Muscle layer of colon (tissue), 2 donors: ENCODE measurements around the gene ALLC.

Experiments used
- H3K27ac ChIP-seq: one replicate; pipeline ENCODE4 v1.7.0; 2013; ENCODE audit warnings: low read depth, mild to moderate bottlenecking, low read length, moderate library complexity
- H3K27me3 ChIP-seq, 2 donors: one replicate each; pipeline ENCODE4 v1.7.0; 2013; ENCODE audit warnings: low read length in 2 of 2, mild to moderate bottlenecking in 2 of 2; ENCODE audit not compliant: insufficient read depth in 2 of 2, control insufficient read depth in 1 of 2
- H3K36me3 ChIP-seq: one replicate; pipeline ENCODE4 v1.7.0; 2013; ENCODE audit warnings: mild to moderate bottlenecking, low read length; ENCODE audit not compliant: insufficient read depth
- H3K4me1 ChIP-seq: one replicate; pipeline ENCODE4 v1.7.0; 2013; ENCODE audit warnings: mild to moderate bottlenecking, low read length; ENCODE audit not compliant: insufficient read depth
- H3K4me3 ChIP-seq, 2 donors: one replicate each; pipeline ENCODE4 v1.7.0; 2013; ENCODE audit warnings: low read length in 2 of 2, low read depth in 1 of 2, mild to moderate bottlenecking in 1 of 2, moderate library complexity in 1 of 2
- H3K9ac ChIP-seq: one replicate; pipeline ENCODE4 v1.7.0; 2013; ENCODE audit warnings: low read length
- H3K9me3 ChIP-seq: one replicate; pipeline ENCODE4 v1.7.0; 2013; ENCODE audit warnings: mild to moderate bottlenecking, low read length
- donor health status: abdominal sarcoma.
- donor health status: Adenocarcinoma of cecum.

The ALLC gene

GRCh38 chr2:3662239-3662638 is 4.2 kb downstream of the ALLC start:
- Histone ChIP-seq H3K27ac (no peak overlapping the region), H3K27me3 (no peaks in the 10 kb centered on the region), H3K36me3 (no peaks in the 10 kb centered on the region), H3K4me3 (no peak overlapping the region), H3K9ac (no peak overlapping the region), H3K4me1 (no peaks in the 10 kb centered on the region), H3K9me3 (no peaks in the 10 kb centered on the region)

DNA sequence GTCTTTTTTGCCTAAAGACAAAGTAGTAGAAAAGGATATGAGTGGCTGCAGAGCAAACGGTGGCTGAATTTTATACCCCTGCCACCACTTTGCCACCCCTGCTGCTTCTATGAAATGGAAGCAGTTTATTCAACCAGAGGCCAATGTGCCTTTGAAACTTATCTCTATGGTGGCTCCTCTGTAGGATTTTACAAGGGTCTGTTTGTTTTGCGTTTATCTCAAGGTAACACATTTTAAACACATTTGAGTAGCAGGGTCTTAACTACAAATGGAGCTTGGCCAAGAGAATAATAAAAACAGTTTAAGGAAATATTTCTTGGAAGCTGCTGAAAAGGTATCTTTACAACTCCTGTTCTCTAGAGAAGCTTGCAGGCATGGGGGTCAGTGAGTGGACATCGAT is 6.1 kb downstream of the ALLC start:
- no peaks in the 10 kb centered on the region for H3K9me3 ChIP-seq
- no peaks in the 10 kb centered on the region for H3K27me3 ChIP-seq
- no peak overlapping the region for H3K9ac ChIP-seq
- no peak overlapping the region for H3K27ac ChIP-seq
- no peaks in the 10 kb centered on the region for H3K4me1 ChIP-seq
- no peaks in the 10 kb centered on the region for H3K36me3 ChIP-seq
- H3K4me3 ChIP-seq = no peak overlapping the region

DNA sequence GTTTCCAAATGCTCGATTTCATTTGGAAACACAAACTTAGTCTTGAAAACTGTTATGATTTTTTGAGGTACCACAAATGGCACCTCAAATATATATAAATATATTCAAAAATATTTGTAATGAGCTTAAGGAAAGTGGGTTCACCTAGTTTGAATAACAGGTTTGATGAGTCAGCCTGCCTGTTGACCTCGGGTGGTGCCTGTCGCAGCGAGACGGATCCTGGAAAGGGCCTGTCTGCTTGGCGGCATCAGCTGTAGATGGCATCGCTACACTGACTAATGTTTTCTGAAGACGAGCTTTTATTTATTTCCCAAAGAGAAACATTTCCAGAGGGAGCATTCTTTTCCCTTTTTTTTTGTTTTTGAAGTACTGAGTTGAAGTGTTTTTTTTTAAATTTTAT is 6.9 kb downstream of the ALLC start:
- H3K27ac ChIP-seq = no peak overlapping the region
- no peaks in the 10 kb centered on the region for H3K4me1 ChIP-seq
- H3K27me3 ChIP-seq = no peaks in the 10 kb centered on the region
- no peaks in the 10 kb centered on the region for H3K36me3 ChIP-seq
- no peaks in the 10 kb centered on the region for H3K9me3 ChIP-seq
- no peak overlapping the region for H3K9ac ChIP-seq
- no peak overlapping the region for H3K4me3 ChIP-seq

- no peaks in the 10 kb centered on the region for H3K36me3 ChIP-seq
- H3K27ac ChIP-seq = no peak overlapping the region
- no peaks in the 10 kb centered on the region for H3K27me3 ChIP-seq
- no peak overlapping the region for H3K9ac ChIP-seq
- H3K4me3 ChIP-seq = no peak overlapping the region
- no peaks in the 10 kb centered on the region for H3K9me3 ChIP-seq
- H3K4me1 ChIP-seq = no peaks in the 10 kb centered on the region
Measured at GRCh38 chr2:3665886-3666612, 8.0 kb downstream of the ALLC start.

DNA sequence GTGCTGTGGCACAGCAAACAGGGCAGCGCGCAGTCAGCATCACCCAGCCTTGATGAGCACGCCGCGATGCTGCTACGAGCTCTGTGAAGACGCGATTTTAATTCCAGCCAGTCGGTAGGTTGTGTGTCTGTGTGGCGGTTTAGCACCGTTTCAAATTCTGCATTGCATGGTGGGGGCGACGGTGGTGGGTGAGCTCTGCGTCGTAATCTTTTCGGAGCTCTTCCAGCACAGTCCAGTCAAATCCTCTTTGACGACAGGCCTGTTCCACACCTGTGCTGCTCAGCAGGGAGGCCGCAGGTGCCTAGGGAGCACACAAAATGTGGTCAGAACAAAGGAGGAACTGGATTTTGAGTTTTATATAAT is 8.6 kb downstream of the ALLC start:
- H3K4me3 ChIP-seq = no peak overlapping the region
- no peak overlapping the region for H3K9ac ChIP-seq
- H3K27me3 ChIP-seq = no peaks in the 10 kb centered on the region
- no peak overlapping the region for H3K27ac ChIP-seq
- no peaks in the 10 kb centered on the region for H3K36me3 ChIP-seq
- H3K9me3 ChIP-seq = no peaks in the 10 kb centered on the region
- no peaks in the 10 kb centered on the region for H3K4me1 ChIP-seq

DNA sequence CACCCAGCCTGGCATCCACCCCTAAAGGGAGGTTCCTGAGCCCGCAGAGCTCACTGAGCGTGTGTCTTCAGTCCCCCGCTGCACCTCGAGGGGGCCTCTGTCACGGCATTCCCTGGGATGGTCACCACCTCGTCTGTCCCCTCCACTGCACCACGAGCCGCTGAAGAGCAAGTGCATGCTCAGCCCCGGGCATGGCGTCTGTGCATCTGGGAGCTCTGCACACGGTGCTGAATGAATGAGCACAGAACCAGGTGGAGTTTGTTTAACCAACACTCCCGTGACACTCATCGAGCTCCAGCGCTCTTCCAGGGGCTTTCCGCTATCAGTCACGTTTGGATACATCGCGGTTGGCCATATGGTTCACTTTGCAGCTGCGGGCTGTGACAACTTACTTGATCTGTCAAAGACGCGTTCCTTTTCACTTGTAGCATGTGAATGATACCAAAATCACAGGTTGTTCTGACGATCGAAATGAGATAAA is 9.2 kb downstream of the ALLC start:
- Histone ChIP-seq H3K4me1 (no peaks in the 10 kb centered on the region), H3K9me3 (no peaks in the 10 kb centered on the region), H3K27ac (no peak overlapping the region), H3K27me3 (no peaks in the 10 kb centered on the region), H3K9ac (no peak overlapping the region), H3K4me3 (no peak overlapping the region), H3K36me3 (no peaks in the 10 kb centered on the region)

DNA sequence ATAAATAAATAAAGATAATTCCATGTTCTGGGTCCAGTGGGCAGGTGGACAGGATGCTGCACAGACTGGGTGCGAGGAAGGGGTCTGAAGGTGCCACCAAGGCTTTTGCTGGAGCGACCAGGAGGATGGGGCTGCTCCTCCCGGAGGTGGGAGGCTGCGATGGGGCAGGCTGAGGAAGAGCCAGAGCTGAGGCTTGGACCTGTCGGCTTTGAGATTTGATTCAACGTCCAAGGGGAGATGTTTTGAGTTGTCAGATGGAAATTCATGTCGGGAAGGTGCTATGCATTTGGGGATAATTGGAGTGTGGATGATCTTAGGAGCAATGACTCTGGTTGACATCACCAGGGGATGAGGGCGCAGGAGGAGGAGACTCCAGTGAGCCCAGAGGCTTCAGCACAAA is 11.7 kb downstream of the ALLC start:
- Histone ChIP-seq H3K36me3 (no peaks in the 10 kb centered on the region), H3K27me3 (no peaks in the 10 kb centered on the region), H3K9ac (no peak overlapping the region), H3K4me3 (no peak overlapping the region), H3K9me3 (no peaks in the 10 kb centered on the region), H3K27ac (no peak overlapping the region), H3K4me1 (no peaks in the 10 kb centered on the region)

DNA sequence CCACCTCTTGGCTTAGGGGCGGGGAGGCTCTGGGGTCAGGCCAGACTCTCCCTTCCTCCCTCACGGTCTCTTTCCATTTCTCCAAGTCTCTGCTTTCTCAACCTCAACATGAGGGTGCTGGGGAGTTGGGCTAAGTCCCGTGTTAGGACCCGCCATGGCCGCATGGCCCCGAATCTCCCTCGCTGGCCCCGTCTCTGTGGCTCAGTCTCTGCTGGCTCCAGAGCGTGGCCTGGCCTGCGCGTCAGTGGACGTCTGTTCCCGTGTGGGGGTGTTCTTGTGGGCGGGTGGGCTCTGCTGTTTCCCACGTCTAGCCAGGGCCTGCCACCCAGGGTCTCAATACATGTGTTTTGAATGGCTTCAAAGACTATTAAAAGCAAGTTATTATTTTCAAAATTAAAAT is 12.4 kb downstream of the ALLC start:
- no peaks in the 10 kb centered on the region for H3K4me1 ChIP-seq
- no peaks in the 10 kb centered on the region for H3K36me3 ChIP-seq

DNA sequence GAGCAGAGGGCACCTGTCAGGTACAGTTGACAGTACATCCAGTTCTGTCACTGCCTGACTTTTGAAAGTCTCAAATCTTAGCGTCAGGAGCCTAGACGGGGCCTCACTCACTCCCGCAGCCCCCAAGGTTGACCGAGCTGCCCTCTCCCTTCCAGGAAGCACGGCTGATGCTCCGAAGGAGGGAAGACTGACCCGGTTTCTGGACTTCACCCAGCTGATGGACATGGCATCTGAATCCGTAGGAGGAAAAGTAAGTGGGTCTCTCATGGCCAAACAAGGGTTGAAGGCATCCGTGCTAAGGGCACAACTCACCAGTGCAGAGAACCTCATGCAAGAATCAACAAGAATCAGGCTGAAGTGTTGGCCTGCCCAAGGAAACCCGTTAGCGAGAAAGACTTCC is 12.9 kb downstream of the ALLC start:
- Histone ChIP-seq H3K36me3 (no peaks in the 10 kb centered on the region), H3K9me3 (no peaks in the 10 kb centered on the region), H3K4me1 (no peaks in the 10 kb centered on the region), H3K4me3 (no peak overlapping the region), H3K27ac (no peak overlapping the region), H3K27me3 (no peaks in the 10 kb centered on the region), H3K9ac (no peak overlapping the region)

More for the DNA sequence above, 12.4 kb downstream of the ALLC start:
- H3K27me3 ChIP-seq = no peaks in the 10 kb centered on the region
- no peak overlapping the region for H3K27ac ChIP-seq
- no peak overlapping the region for H3K9ac ChIP-seq
- no peaks in the 10 kb centered on the region for H3K9me3 ChIP-seq
- no peak overlapping the region for H3K4me3 ChIP-seq

DNA sequence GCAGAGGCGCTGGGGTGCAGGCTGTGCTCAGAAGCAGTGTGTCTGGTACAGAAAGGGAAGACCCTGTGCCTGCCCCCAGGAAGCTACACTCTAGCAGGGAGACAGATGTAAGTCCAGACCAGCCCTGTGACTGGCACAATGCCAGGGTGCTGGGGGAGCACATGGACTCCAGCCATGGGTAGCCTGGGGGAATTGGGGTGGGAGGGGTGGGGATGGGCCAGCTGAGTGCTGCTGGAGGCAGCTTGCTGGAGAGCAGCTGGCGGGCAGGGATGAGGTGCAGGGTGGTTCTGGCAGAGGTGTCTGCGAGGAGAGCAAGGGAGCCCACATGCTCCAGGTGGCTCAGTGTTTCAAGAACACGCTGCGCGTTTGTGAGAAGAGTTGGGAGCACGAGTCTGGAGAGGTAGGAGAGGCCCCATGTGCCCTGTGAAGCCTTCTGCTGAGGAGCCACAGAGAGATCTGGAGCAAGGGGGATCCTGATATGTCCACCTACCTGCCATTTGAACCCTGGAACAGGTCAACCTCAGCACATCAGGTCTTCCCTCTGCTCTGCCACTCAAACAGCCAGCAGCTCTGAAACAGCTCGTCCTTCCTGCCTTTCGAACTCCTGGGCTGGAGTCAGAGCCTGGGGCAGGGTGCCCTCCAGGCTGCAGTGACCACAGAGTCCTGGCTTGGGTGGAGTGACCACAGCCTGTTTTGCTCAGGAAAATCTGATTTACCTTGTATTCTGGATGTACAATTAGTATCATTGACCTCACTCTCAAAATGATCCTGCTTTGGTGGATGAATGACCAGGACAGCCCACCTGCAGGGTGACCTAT is 15.1 kb downstream of the ALLC start:
- Histone ChIP-seq H3K27me3 (no peaks in the 10 kb centered on the region), H3K9me3 (no peaks in the 10 kb centered on the region)

GRCh38 chr2:3674066-3674845 is 16.3 kb downstream of the ALLC start:
- Histone ChIP-seq H3K27ac (no peak overlapping the region), H3K27me3 (no peaks in the 10 kb centered on the region), H3K4me3 (no peak overlapping the region), H3K4me1 (no peaks in the 10 kb centered on the region), H3K9me3 (no peaks in the 10 kb centered on the region), H3K36me3 (no peaks in the 10 kb centered on the region), H3K9ac (no peak overlapping the region)

More for the DNA sequence above, 15.1 kb downstream of the ALLC start:
- Histone ChIP-seq H3K4me1 (no peaks in the 10 kb centered on the region), H3K4me3 (no peak overlapping the region), H3K27ac (no peak overlapping the region), H3K36me3 (no peaks in the 10 kb centered on the region), H3K9ac (no peak overlapping the region)
